ENCODE results near the gene GATC.
"Not testable (repeated sequence)": the region's sequence is repeated elsewhere in the genome, so short reads cannot be mapped to it uniquely, and the experiment has no call there.

GATC gene

DNA sequence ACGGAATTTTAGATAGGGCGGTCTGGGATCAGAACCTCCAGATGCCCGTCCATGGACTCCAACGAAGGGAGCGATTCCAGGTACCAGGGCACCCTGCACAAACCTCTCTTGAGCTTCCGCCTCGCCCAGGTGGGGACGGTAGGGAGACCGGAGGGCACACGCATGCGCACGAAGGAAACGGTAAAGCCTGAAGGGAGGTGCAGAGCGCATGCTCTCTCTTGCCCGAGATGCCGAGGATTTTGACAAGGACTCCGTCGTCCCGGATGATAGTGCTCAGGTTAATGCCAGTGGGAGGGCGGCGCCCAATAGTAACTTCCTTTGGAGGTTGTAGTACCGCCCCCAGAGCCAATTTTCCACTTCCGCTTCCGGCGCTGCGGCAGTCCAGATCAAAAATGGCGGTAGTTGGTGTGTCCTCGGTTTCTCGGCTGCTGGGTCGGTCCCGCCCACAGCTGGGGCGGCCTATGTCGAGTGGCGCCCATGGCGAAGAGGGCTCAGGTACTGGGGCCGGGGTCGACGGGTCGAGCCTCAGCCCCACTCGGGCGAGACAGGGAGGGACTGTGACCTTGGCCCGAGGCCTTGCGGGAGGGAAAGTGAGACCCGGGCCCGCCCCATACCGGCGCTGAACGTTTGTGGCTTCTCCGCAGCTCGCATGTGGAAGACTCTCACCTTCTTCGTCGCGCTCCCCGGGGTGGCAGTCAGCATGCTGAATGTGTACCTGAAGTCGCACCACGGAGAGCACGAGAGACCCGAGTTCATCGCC is 8.3 kb upstream of the GATC start, which contains the start of gene COX6A1:
TSS of gene COX6A1 (plus strand) at position 379 of the 760 bp plus-strand sequence. CDS start at position 393, 14 bp downstream.
- peak; percentile 98 to 99 for DNase-seq

DNA sequence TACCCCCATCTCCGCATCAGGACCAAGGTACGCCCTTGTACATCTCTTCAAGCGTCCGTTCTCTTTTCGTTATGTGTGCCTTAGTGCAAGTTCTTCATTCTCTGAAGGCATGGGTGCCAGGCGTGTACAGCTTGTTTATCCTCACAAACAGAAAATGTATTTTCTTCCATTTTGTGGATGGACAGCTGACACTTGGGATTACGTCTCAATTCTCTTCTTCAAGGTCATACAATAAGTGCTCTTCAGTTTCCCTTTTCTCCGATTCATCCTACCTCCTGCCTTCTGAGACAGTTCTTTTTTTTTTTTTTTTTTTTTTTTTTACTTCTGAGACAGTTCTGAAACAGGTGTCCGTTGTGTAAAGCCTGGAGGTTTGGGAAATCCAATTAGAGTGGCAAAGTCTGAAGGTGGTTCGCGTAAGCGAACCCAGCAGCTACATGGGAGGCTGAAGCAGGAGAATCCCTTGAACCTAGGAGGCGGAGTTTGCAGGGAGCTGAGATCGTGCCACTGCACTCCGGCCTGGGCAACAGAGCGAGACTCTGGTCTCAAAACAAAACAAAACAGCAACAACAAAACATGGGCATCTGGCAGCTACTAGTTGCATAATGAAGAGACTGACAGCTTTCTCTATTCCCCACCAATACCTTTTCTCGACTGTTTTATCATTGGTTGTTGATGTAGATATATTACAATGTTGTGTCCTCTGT is 7.6 kb upstream of the GATC start:
- no peak for DNase-seq

GRCh38 chr12:120439646-120440247 is 6.5 kb upstream of the GATC start:
- DNase-seq = peak; percentile 44 to 63

DNA sequence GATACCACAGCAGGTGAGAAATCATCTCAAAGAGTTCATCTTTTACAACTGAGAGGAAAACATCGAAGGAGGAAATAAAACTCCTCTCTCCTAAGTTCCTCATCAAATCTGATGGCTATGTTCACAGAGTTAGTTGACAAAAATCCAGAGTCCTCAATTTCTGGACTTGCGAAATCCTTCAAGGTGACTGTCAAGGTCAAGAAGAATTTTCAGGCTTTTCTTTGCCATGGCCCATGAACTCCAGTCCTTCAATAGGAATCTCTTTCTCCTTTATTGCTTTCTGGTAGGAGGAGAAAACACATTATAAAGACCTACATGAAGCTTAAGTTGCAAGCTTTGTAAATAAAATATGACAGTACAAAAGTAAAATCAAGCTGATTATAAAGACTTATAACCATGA is 1.6 kb upstream of the GATC start:
- no peak for DNase-seq

GRCh38 chr12:120446844-120447178 is 567 bp downstream of the GATC start:
- DNase-seq = not testable (repeated sequence)

DNA sequence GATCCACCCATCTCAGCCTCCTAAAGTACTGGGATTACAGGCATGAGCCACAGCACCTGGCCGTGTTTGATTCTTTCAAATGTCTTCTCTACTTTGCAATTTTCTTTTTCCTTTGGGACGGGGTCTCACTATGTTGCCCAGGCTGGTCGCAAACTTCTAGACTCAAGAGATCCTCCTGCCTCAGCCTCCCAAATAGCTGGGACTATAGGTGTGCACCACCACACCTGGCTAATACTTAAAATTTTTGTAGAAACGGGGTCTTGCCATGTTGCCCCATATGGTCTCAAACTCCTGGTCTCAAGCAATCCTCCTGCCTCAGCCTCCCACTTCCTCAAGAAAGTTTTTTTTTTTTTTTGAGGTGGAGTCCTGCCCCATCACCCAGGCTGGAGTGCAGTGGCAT is 1.7 kb downstream of the GATC start:
- no peak for DNase-seq

DNA sequence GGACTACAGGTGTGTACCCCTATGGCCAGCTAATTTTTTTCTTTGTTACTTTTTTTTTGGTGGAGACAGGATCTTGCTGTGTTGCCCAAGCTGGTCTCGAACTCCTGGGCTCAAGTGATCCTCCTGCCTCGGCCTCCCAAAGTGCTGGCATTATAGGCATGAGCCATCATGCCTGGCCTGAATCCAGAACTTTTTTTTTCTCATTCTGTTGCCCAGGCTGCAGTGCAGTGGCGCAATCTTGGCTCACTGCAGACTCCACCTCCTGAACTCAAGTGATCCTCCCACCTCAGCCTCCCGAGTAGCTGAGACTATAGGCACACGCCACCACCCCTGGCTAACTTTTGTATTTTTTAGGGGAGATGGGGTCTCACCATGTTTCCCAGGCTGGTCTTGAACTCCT is 6.3 kb downstream of the GATC start:
- DNase-seq = peak; percentile 4 to 7

DNA sequence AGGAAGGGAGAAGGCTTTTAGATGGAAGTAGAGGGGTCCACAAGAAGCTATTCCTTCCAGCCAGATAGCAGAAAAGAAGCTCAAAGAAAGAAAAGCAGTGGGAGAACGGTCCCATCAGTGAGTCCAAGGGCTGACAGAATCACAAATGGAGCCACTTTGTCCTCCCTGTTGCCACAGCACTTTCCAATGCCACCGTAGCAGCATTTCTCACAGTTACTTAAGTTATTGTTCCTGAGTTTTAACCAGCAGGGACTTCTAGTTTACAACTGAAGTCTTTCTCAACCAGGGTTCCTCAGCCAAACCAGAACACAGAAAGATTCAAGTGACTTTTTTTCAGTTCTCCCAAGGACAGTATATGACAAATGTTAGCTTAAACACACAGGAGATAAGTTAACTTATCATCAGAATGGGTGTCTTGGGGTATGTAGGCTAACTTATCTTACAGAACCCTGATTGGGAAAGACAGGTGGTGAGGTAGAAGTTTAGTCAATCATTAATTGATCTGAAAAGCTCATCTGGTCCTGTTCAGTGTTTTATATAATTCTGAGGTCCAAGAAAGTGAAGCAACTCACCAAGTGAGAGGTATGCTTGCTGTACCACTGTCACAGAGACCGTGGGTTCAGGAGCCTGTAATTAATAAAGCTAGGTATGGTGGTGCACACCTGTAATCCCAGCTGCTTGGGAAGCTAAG is 7.0 kb downstream of the GATC start:
- DNase-seq = no peak

- DNase-seq = peak; percentile 63 to 77
Observed at GRCh38 chr12:120453977-120454376, 7.7 kb downstream of the GATC start.

DNA sequence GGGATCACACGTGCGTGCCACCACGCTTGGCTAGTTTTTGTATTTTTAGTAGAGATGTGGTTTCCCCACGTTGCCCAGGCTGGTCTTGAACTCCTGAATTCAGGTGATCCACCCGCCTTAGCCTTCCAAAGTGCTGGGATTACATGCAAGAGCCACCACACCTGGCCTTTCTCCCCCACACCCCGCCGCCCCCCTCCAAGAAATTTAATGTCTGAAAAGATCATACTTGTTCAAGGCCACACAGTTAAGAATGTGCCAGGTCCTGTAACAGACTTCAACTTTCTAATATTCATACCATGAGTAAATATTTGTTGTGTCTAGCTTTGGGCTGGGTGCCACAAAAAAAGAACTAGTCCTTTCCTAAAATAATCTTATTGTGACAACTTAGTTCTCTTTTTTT is 9.1 kb downstream of the GATC start:
- DNase-seq = no peak

DNA sequence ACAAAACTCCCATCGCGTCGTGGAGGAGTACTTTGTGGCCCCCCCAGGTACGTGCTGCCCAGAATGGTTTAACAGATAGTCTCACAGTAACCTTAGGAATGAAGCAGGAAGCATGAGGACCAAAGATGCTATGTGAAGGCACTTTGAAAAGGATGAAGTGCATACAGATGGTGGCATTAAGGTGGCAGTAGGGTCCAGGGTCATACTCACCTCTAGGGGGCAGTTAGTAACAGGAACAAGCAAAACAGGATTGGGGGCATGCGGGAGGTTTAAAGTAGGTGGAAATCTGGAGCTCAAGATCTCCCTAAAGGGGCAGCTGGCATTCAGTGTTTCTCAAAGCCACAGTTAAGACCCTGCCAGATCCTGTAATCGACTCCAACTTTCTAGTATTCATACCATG is 10.9 kb downstream of the GATC start:
- DNase-seq = peak; percentile 9 to 13

DNA sequence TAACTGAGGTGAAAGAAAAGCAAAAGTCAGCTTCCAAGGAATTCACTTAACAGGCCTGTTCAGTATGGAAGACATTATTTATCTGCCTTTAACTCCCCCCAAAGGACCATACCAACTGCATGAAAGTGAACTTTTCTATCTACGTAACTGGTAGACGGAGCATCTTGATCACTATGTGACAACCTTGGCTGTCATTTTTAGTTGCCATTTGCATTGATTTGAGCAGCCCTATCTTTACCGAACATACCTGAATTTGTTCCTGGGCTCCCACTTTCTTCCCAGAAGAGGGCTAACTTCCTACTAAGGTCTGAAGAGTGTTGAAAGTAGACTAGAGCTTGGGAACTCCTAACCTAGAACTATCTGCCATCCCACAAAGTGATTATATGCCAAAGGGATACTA is 13.9 kb downstream of the GATC start:
- DNase-seq = no peak

- DNase-seq = no peak
Observed at GRCh38 chr12:120462099-120462640, 15.9 kb downstream of the GATC start.

DNA sequence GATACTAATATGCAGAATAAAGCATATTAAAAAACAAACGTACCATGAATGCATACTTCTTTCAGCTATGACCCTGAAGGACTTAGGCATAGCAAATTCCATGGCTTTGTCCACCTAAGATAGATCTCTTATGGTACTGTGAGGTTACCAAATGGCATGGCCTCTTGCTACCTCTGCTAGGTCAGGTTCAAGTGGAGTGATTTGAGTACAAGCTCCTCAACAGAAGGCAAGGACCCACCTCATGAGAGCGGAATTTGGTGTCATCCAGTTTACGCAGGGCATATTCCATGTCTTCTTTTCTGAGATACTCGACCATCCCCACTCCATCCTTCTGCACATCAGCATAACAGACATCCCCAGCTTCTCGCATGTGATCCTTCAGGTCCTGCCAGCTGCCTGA is 17.5 kb downstream of the GATC start:
- no peak for DNase-seq

GRCh38 chr12:120465756-120466155 is 19.5 kb downstream of the GATC start:
- no peak for DNase-seq

DNA sequence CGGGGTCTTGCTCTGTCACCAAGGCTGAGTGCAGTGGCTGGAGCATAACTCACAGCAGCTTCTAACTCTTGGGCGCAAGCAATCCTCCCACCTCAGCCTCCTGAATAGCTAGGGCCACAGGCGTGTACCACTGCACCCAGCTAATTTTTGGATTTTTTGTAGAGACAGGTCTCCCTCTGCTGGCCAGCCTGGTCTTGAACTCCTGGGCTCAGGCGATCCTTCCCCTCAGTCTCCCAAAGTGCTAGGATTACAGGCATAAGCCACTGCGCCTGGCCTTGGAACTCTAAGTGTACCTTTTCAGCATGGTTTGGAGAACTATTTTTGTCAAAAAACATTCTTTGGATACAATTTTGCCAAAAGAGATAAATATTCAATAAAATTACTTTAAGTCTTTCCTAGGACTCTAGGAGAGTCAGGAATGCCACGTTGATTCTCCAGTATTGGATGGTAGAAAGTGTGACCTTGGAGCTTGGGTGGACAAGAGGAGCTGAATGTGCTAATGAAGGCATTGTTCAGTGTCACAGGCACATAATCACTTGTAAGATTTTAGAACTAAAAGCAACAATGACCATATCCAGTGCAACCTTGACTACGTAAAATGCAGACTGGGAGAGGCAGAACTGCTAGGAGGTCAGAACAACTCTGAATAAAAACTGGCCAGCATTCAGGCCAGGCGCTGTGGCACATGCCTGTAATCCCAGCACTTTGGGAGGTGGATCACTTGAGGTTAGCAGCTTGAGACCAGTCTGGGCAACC is 20.5 kb downstream of the GATC start:
- DNase-seq = peak; percentile 53 to 55

DNA sequence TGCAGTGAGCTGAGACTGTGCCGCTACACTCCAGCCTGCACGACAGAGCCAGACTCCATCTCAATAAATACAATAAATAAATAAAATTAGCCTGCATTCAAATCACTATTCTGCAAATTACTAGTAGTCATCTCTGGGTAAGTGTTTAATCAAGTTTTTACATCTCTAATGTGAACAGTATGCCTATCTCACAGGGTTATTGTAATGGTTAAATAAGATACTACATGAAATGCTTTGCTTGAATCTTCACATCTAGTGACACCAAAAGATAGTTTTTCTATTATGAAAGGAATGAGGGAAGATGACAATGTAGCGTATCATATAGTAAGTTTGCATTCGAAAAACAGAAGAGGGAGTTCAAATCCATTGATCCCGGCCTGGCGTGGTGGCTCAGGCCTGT is 21.2 kb downstream of the GATC start:
- no peak for DNase-seq

DNA sequence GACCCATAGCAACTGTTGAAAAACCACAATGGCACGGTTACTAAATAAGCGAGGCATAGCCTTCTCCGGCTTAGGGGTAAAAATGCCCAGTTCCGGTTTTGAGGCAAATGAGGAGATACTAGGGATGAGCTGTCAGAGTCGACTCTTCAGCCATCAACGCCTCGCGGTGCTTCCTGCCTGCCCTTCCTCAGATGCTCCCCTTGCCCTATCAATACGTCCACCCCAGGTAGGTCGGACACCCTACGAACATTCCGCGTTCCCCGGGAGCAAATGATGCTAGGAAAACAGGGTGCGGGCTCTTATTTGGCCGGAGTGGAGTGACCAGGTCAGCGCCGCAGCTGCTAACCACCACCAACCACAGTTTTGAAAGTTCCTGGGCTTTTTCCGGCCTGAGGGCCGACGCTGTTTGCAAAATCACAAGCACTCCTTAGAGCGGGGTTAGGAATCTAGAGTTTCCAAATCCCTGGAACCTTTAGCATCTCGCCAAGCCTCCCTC is 22.1 kb downstream of the GATC start:
- peak; percentile 78 to 81 for DNase-seq

DNA sequence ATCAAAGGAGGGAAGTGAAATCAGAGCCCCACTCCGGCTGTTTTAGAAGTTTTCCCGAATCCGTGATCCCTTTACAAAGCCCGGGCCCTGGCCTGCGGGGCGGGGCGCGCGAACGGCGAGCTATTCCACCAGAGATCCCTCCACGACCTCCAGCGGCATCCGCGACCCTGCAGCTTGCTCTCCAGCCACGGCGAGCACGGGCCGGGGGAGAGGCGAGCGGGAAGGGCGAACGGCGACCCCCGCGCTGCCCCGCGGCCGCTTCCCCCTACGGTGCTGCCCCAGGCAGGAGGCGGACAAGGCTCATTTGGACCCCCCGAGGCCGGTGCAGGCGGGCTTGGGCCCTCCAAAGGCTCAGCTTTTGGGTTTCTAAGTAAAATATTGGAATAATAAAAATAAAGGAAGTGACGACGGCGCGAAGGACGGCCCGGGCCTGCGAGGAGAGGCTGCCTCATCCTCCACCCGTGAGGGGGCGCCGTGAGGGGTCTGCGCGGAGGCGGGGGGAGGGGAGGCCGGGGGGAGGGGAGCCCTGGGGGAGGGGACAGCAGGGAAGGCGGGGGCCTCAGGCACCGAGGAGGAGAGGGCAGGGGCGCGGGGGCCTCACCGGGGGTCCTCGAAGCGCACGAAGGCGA is 22.7 kb downstream of the GATC start:
- no peak for DNase-seq

GRCh38 chr12:120469450-120470149 is 23.4 kb downstream of the GATC start, which contains the start of gene SRSF9:
TSS of gene SRSF9 (minus strand) at chr12:120469748. CDS start at chr12:120469609, 139 bp downstream.
- DNase-seq = peak; percentile 90 to 94

All from AML-193 (cell line).